Measurements from ENCODE around the gene DNAAF8.
A peak's percentile ranks its signal among the peaks of the same experiment; 100 is the strongest.
"Not testable (repeated sequence)": the region's sequence is repeated elsewhere in the genome, so short reads cannot be mapped to it uniquely, and the experiment has no call there.

Gene DNAAF8

GRCh38 chr16:4783251-4783950 is 49.1 kb downstream of the DNAAF8 start:
- DNase-seq (ENCODE audit: low spot score): no peak

- DNase-seq (ENCODE audit: low spot score): no peak
Measured at GRCh38 chr16:4783951-4784336, 49.6 kb downstream of the DNAAF8 start.

- not testable (repeated sequence) for DNase-seq (ENCODE audit: low spot score)
Measured at GRCh38 chr16:4784444-4784987, 50.2 kb downstream of the DNAAF8 start.

- DNase-seq (ENCODE audit: low spot score): no peak
Measured at GRCh38 chr16:4785758-4786433, 51.6 kb downstream of the DNAAF8 start.

GRCh38 chr16:4787068-4787467 is 52.7 kb downstream of the DNAAF8 start:
- no peak for DNase-seq (ENCODE audit: low spot score)

- DNase-seq (ENCODE audit: low spot score): no peak
Measured at GRCh38 chr16:4787627-4788482, 53.5 kb downstream of the DNAAF8 start, which contains the start of gene SEPTIN12. Gene SEPTIN12, minus strand, starts transcription at chr16:4788345. Its CDS starts 700 bp downstream, at chr16:4787645.

- peak; percentile 48 for DNase-seq (ENCODE audit: low spot score)
Measured at GRCh38 chr16:4788489-4788889, 54.2 kb downstream of the DNAAF8 start.

GRCh38 chr16:4788910-4789309 is 54.6 kb downstream of the DNAAF8 start:
- no peak for DNase-seq (ENCODE audit: low spot score)

GRCh38 chr16:4790261-4790660 is 55.9 kb downstream of the DNAAF8 start:
- no peak for DNase-seq (ENCODE audit: low spot score)

GRCh38 chr16:4790871-4791270 is 56.5 kb downstream of the DNAAF8 start:
- DNase-seq (ENCODE audit: low spot score): no peak

GRCh38 chr16:4792951-4793513 is 58.7 kb downstream of the DNAAF8 start:
- DNase-seq (ENCODE audit: low spot score): no peak

- DNase-seq (ENCODE audit: low spot score): no peak
Measured at GRCh38 chr16:4795181-4795827, 61.0 kb downstream of the DNAAF8 start, which contains the start of gene SMIM22. Gene SMIM22, plus strand, starts transcription at chr16:4795369. Its CDS starts 366 bp downstream, at chr16:4795735.

GRCh38 chr16:4795828-4796572 is 61.7 kb downstream of the DNAAF8 start:
- no peak for DNase-seq (ENCODE audit: low spot score)

- no peak for DNase-seq (ENCODE audit: low spot score)
Measured at GRCh38 chr16:4796982-4797804, 62.9 kb downstream of the DNAAF8 start.

GRCh38 chr16:4797805-4798252 is 63.5 kb downstream of the DNAAF8 start:
- no peak for DNase-seq (ENCODE audit: low spot score)

- no peak for DNase-seq (ENCODE audit: low spot score)
Measured at GRCh38 chr16:4798456-4798855, 64.1 kb downstream of the DNAAF8 start.
